GM19238 (cell line): ENCODE results near the gene AKAP7.
A peak's percentile ranks its signal among the peaks of the same experiment; 100 is the strongest.

Experiments used
- DNase-seq: peaks from one replicate; pipeline ENCODE4 v3.0.0; 2011; ENCODE audit warnings: low spot score; ENCODE audit not compliant: insufficient read length

The AKAP7 gene

DNA sequence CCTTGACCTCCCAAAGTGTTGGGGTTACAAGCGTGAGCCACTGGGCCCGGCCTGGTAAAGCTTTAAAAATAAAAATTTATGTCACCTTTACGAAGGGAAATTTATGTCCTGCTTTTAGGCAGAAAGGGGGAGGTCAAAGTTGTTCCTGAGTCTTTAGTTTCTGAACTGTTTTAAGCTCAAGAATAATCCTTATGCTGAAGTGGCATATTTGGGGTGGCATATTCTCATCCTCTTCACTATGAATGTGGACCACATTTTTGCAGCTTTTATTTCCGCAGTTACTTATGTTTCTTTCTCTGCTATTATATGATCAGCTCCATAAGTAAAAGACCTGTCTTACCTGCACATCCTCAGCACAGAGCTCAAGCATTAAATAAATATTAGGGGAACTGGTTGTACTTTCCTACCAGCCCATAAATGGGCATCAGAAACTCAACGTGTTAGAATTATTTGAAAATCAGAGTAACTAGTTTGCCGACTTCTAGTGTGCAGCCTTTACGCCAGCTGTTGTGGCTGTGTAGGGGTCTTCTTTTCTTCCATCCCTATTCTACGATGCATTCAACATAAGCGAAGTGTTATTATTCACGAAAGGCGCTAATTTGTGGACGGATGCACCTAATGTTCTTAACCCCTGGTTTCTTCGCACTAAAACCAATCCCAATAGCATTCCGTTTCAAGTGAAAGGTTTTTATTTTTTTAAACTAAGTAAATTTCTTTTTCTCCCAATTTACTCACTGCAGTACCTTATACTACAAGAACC is 867 bp upstream of the AKAP7 start:
- no peak for DNase-seq

DNA sequence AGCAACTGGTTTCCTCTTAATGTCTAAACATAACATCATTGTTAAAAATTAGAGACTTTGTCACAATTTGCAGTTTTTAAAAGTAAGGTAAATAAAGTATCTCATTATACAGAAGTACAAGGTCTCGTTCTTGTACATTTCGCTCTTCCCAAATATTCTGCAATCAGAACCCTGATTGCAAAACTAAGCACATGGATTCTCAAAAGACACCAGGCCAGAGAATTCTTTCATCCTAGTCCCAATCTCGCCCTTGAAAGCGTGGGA is 355 bp upstream of the AKAP7 start:
- no peak for DNase-seq

DNA sequence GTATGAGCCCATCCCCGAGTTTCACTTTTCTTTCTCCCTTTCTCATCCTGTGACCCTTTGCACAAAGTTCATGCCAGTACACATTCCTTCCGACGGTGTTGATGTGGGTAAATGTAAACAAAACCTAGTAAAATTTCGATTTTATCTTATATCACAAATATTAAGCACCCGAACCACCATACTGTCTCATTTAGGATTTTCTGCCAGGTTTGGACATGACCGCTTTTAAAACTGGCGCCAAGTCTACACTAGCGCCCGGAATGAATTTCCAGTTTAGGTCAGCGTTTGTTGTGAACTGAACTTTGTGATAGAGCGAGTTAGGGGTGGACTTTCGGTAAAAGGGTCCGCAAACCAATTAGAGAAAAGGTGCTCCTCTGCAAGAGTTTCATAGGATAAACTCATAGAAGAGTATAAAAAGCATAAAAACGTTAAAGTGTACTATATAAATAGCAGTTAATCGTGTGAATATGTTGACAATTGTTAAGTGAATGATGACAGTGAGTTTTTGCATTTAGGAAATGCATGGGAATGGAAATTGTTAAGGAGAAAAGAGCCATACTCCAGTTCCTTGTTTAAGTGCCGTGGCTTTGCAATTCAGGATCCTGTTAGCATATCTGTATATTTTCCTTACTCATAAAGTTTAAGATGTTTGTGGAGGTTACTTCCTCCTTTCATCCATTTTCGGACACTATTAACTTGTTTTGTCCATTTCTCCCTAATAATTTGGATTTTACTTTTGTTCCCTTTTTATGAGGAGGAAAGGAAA is 937 bp downstream of the AKAP7 start:
- peak; percentile 5 for DNase-seq

DNA sequence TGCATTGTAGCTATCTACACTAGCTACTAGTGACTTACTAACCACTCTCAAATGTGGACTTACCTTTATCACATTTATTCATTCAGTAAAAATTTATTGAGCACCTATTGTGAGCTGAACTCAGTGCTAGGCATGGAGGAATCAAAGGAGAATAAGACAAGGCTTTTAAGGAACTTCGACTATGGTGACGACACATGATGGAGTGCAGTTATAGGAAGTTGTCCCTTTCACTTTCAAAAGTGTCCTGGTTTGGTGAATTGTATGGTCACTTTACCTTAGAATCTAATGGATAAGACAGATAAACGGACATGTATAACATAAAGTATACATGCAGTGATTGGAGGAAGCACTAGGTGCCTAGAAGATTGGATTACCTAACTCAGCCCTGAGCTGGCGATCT is 4.3 kb downstream of the AKAP7 start:
- no peak for DNase-seq

DNA sequence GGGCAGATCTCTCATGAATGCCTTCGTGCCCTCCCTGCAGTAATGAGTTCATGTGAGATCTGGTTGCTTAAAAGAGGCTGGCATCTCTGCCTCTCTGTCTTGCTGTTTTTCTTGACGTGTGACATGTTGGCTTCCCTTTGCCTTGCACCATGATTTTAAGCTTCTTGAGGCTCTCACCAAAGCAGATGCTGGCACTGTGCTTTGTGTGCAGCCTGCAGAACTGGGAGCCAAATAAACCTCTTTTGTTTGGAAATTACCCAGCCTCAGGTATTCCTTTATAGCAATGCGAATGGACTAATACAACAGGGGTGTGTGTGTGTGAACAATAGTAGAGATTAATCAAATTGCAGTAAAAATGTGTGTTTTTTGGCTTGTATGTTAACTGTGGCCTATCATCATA is 8.1 kb downstream of the AKAP7 start:
- no peak for DNase-seq

DNA sequence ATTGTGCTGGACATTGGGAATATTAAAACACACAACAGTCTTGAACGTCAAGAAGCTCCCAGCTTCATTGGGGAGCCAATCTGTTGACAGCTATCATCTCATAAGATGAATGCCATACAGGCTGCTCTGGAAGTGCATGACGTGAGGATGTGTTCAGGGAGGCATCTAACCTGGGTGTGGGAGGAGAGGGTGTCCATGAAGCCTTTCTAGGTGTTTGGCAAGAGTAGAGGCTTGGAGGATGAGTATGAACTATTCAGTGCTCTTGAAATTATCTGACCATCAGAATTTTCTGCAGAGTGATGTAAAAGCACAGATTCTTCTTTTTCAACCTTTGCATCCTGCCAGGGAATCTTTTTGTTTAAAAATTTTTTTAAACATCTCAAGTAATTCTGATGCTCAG is 11.6 kb downstream of the AKAP7 start:
- DNase-seq = no peak

DNA sequence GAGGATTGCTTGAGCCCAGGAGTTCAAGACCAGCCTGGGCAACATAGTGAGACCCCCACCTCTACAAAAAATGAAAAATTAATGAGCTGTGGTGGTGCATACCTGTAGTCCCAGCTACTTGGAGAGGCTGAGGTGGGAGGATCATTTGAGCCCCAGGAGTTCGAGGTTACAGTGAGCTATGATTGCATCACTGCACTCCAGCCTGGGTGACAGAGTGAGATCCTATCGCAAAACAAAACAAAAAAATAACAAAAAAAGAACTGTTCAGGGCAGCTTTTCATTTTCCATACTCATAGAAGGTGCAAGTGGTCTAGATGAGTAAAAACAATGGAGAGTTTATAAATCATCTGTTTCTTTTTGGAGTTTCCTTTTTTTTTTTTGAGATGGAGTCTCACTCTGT is 21.1 kb downstream of the AKAP7 start:
- DNase-seq = no peak

DNA sequence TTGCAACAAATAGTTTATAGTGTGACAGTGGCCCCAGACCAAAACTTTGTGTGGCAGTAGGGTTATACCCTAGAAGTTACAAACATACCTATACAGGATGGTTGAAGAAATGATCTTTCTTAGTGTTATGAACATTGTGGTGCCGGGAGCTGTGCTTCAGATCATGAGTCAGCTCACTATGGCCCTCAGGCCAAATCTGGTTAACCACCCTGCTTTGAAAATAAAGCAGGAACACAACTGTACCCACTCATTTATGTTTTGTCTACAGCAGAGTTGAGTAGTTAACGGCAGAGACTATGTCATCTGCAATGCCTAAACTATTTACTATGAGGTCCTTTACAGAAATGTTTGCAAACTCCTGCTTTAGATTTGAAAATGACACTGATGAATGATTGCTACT is 24.3 kb downstream of the AKAP7 start:
- no peak for DNase-seq

DNA sequence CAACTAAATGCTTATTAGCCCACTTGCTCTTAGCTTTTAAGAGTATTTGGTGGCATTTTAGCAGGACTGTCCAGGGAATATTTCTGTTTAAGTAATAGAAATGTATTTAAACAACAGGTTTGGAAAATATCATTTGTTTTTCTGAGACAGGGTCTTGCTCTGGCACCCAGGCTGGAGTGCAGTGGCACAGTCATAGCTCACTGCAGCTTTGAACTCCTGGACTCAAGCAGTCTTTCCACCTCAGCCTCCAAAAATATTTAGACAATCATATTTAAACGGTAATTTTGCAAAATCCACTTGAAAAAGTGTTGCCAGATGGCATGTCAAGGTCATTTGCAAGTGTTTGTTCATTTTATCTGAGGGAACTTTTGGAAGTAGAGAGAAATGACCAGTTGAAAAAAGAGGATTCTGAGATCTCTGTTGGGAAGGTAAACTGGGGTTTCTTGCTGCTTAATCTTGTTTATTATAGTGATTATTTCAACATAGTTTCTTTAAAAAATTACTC is 25.0 kb downstream of the AKAP7 start:
- DNase-seq = no peak

DNA sequence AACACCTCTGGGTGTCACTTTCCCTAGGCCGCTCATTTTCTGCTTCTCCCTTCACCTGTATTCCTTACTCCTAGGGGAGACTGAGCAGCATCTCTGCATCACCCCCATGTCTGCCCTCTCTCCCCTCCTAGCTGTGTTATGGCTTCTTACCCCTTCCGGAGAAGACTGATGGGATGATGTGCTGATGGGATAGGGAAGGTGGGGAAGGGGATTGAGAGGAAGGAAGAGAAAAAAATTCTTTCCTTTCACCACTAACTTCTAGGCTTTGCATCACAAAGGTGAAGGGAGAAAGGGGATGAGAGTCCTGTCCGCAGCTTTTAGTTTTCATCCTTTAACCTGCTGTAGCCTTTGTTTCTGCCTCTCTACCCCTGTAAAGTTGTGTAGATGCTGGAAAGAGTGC is 26.7 kb downstream of the AKAP7 start:
- no peak for DNase-seq

DNA sequence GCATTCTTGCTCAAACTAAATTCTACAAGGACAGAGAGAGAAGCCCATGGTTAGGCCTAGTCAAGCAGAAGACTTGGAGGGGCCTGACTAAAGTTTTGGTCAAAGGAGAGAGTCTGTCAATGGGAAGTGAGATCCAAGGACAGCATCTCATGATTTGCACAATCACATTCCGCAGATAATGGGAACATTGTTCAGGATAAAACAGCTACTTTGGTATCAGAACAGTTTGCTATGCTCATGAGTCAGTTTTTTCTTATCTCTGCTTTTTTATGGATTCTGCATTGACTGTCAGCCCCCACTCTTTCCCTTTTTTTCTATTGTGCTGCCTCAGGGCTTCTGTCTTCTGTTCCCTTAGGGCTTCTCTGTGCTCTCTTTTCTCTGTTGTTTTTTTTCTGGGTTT is 28.6 kb downstream of the AKAP7 start:
- DNase-seq = no peak

DNA sequence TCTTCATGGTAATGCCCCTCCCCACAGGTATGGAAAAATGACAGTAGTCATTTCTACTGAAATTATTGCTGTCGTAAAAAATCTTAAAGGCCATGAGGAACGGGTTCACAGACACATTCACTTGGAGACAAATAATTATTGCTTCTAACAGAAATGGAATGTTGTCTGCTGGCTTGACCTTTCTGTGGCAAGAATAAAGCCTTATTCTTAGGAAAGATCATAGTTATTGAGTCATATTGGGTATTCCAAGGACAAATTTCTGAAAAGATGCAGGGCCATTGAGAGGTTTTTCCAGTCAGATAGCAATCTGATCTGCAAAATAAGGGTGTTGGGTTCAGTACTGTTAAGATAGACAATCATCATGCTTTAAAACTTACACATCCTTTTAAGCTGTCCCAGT is 29.2 kb downstream of the AKAP7 start:
- DNase-seq = no peak

DNA sequence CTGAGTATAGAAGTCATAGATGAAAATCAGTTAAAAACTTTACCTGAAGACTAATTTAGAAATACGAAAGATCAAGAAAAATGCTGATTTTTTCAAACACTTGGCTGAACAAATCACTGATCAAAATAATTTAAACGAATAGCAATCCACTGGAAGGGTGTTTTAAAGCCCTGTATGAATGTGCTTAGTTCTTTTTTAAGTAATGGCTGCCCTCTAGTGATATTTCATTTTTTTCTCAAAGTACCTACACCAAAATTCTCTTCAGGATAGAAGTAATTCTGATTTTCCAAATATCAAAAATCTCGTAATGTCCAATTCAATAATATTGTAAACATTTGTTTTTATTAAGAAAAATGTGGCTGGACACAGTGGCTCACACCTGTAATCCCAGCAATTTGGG is 32.5 kb downstream of the AKAP7 start:
- DNase-seq = no peak

DNA sequence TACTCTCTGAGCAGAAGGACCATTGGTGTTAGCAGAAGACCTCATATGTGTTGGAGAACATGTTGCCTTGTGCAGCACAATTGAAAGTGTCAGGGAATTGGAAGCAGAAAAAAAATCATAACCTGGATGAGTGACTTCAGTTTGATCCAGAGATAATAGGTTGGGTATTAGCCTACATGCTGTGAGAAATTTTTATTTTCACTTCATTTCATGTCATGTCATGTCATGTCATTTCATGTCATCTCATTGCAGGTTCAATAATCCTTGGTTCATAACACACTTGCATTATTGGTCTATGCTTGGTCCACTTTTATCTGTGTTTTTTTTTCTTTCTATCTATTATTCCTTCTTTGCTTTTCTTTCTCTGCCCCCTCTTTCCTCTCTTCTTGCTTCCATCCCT is 34.3 kb downstream of the AKAP7 start:
- DNase-seq = no peak

DNA sequence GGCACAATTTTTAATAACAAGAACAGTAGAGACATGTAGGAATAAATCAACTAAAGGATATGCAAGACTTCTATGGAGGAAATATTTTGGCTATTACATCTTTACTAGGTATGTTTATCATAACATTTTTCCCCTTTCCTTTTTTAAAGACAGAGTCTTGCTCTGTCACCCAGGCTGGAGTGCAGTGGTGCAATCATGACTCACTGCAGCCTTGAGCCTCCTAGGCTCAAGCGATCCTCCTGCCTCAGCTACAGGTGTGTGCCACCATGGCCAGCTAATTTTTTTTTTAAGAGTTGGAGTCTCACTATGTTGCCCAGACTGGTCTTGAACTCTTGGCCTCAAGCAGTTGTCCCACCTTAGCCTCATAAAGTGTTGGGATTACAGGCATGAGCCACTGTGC is 37.0 kb downstream of the AKAP7 start:
- DNase-seq = no peak

DNA sequence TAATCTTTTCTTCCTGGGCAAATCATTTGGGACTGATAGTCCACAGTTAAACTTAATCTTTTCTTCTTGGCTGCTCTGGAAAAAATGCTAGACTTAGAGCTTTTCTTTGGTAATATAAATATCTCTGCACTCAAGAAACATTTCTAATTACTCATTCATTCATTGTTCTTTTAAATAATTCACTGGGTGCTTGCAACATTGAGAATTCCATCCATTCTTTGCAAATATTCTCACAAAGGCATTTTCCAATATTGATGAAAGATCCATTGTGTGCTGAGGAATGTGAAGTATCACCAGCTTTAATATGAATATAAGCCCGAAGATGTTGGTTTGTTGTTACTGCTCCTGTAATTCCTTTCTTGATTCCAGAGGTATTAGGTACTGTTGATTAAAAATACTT is 38.4 kb downstream of the AKAP7 start:
- DNase-seq = no peak

DNA sequence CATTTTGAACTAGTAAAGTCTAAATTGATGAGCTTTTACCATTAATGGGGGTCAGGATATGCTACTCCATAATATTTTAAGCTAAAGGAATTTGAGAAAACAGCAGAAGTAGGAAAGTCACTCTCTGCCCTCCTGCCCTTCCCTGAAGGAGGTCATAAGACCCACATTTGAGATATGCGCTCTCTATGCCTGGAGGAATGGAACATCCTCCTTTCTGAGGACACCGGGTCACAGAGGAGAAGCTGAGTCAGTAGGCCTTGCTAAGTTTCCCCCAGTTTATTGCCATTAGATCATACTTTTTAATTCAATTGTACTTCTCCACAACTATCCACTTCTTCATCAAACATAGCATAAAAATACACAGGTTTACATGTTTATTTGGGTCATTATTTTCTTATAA is 40.3 kb downstream of the AKAP7 start:
- no peak for DNase-seq

DNA sequence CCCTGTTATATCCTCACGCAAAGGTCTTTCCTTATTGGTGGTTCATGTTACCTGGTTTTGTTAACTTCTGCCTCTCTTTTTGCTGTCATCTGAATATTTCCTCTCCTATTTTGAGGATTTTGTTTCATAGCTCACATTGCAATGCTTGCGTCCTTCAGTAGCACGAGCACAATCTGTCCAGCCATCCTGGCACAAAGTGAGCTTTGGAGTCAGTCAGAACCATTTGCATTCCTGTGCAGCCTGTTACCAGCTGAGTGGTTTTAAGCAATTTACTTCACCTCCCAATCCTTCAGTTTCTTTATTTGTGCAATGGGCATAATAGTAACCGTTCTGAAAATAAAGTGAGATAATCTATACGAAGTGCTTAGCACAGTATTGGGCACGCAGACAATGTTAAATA is 42.7 kb downstream of the AKAP7 start:
- no peak for DNase-seq

DNA sequence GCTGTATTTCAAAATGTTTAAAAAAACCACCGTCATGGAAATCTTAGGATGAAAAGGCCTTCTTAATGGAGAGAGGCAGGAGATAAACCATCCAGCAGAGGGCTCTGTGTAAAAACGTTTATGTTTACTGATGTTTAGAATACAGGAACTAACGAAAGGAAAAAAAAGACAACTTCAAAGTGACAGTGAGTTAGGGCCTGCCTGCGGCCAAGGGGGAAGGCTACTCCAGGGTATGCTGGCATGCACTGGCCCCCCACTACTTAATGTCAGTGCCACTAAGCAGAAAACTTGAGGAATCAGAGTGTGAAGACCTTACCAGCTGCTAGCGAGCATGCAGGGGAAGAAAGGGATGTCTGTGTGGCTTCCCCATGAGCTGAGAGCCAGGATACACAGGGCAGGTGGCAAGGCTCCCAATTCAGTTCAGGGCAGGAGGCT is 47.7 kb downstream of the AKAP7 start:
- DNase-seq = no peak

DNA sequence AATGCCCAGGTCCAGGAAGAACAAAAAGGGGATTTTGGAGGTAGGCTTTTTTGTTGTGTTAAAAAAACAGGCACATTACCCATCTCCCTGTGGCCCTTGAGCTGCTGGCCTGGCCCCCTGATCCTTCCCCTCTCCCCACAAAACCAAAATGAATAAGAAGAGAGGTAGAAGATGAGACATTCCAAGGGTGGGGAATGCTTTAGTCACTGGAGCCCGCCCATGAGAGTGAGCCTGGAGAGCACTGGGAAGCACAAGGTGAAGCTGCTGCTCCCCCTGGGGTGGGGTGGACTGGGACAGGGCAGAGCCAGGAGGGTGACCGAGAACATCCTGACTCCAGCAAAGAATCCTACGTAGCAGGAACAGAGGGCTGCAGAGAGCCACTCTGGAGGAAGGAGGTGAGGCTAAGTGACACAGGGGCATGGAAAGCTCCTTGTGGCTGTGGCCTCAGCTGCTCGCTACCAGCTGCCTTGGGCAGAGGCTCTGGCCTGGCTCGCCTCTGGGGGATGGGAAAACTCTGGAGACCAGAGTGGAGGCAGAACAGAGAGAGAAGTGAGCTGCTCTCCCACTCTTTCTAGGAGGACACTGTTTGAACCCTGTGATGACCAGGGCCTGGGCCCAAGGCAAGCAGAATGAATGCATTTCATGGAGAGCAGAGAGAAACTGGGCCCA is 48.3 kb downstream of the AKAP7 start:
- no peak for DNase-seq

DNA sequence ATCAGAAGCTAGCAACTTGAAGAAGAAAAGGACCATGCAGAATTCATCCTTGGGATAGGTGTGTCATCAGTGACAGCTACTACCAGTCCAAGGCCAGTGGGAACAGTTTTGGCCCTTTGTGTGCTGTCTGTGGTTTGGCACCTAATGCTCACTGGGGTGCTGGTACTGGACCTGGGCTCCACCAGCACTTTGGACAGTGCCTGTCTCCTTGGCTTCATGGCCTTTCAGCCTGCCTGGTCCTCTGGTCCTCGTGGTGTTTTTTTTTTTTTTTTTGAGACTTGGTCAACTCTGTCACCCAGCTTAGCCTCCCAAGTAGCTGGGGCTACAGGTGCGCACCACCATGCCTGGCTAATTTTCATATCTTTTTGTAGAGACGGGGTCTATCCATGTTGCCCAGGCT is 56.3 kb downstream of the AKAP7 start:
- DNase-seq = no peak

DNA sequence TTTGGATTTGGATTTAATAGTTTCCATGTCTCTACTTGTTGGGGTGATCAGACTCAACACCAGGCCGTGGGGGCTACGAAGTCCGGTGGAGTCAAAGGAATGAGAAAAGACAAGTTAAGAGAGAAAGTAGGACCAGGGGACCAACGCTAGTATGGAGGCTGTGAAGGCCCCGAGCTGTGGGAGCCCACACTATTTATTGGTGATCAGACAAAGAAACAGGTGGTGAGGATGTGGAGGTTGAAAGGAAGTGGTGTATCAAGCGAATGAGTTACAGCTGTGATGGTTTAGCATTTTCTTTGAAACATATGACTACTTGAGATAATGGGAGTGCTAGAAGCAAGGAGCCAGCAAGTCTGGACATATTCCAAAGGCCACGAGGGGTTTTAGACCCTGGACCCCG is 62.4 kb downstream of the AKAP7 start:
- DNase-seq = no peak
